ENCODE measurements around the gene ZNF544.

Gene ZNF544

DNA sequence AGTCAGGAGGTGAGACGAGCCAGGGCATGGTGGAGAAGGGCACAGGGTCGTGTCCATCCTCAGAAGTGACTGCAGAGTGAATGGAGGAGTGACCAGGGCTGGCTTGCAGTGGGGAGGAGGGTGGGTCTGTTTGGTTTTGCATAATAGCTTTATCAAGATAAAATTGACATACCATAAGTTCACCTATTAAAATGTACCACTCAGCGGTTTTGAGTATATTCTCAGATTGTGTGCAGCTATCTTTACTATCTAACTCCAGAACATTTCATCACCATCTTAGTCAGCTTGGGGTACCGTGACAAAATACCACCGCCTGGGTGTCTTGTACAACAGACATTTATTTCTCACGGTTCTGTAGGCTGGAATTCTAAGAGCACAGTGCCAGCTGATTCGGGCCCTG, 63.2 kb downstream of the ZNF544 start:
- Histone ChIP-seq H2BK5ac (ENCODE audit: low read depth, low read length, poor library complexity, severe bottlenecking) (no peak overlapping the region), H2BK12ac (ENCODE audit: low read length in 2 of 2) (no peak overlapping the region), H3K23ac (ENCODE audit: low read length in 2 of 2) (no peak overlapping the region), H3K36me3 (ENCODE audit: control insufficient read depth in 1 of 2, insufficient read depth in 2 of 2, low read depth in 1 of 2, low read length in 2 of 2) (peaks cover 95 to 96% of the 10 kb centered on the region in 2 experiments), H3K27ac (ENCODE audit: low read length, poor library complexity, severe bottlenecking) (no peak overlapping the region), H2BK120ac (ENCODE audit: low read depth, low read length) (no peak overlapping the region), H3K9me3 (ENCODE audit: control insufficient read depth, low read length) (peaks cover 95% of the 10 kb centered on the region), H3K4me3 (ENCODE audit: insufficient read depth in 1 of 2, low read depth in 1 of 2, low read length in 2 of 2) (peak overlapping the region in 1 of 2 experiments; percentile 42), H3K27me3 (ENCODE audit: control insufficient read depth in 1 of 2, insufficient read depth in 1 of 2, low read length in 2 of 2) (no peaks in the 10 kb centered on the region), H2AK5ac (ENCODE audit: low read length, severe bottlenecking) (no peak overlapping the region), H4K91ac (ENCODE audit: low read length) (no peak overlapping the region), H3K79me1 (replicated peaks; ENCODE audit: low read length, poor library complexity, severe bottlenecking) (peaks cover 59% of the 10 kb centered on the region), H3K18ac (ENCODE audit: low read depth in 1 of 2, low read length in 2 of 2) (no peak overlapping the region), H3K14ac (ENCODE audit: low read length in 2 of 2) (no peak overlapping the region), H3K4me1 (ENCODE audit: control insufficient read depth, insufficient read depth, low read depth, low read length) (no peaks in the 10 kb centered on the region), H3K9ac (ENCODE audit: low read length) (no peak overlapping the region), H3K4me2 (ENCODE audit: low read length, poor library complexity, severe bottlenecking) (no peak overlapping the region), H4K8ac (ENCODE audit: low read length) (no peak overlapping the region), H2BK15ac (ENCODE audit: low read depth, poor library complexity, severe bottlenecking) (no peak overlapping the region), H2AFZ (ENCODE audit: low read depth, low read length) (no peak overlapping the region), H3K4ac (ENCODE audit: low read depth in 1 of 2, low read length in 2 of 2) (no peak overlapping the region)
- 94% methylated on average over 7 of the region's 7 CpGs for WGBS
- no peak for DNase-seq

DNA sequence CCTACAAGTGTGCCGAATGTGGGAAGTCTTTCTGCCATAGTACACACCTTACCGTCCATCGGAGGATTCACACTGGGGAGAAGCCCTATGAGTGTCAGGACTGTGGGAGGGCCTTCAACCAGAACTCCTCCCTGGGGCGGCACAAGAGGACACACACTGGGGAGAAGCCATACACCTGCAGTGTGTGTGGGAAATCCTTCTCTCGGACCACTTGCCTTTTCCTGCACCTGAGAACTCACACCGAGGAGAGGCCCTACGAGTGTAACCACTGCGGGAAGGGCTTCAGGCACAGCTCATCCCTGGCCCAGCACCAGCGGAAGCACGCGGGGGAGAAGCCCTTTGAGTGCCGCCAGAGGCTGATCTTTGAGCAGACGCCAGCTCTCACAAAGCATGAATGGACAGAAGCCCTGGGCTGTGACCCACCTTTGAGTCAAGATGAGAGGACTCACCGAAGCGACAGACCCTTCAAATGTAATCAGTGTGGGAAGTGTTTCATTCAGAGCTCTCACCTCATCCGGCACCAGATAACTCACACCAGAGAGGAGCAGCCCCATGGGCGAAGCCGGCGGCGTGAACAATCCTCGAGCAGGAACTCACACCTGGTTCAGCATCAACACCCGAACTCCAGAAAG, 66.1 kb downstream of the ZNF544 start:
- H3K36me3 ChIP-seq (ENCODE audit: control insufficient read depth in 1 of 2, insufficient read depth in 2 of 2, low read depth in 1 of 2, low read length in 2 of 2) = peaks cover 85% of the 10 kb centered on the region in 2 experiments
- no peak for DNase-seq
- H2BK12ac ChIP-seq (ENCODE audit: low read length in 2 of 2) = no peak overlapping the region
- no peak overlapping the region for H2BK15ac ChIP-seq (ENCODE audit: low read depth, poor library complexity, severe bottlenecking)
- H3K27me3 ChIP-seq (ENCODE audit: control insufficient read depth in 1 of 2, insufficient read depth in 1 of 2, low read length in 2 of 2) = no peaks in the 10 kb centered on the region
- no peak overlapping the region for H2AFZ ChIP-seq (ENCODE audit: low read depth, low read length)
- no peak overlapping the region for H3K14ac ChIP-seq (ENCODE audit: low read length in 2 of 2)
- no peak overlapping the region for H3K27ac ChIP-seq (ENCODE audit: low read length, poor library complexity, severe bottlenecking)
- no peak overlapping the region for H3K18ac ChIP-seq (ENCODE audit: low read depth in 1 of 2, low read length in 2 of 2)
- peak overlapping the region in 1 of 2 experiments; percentile 56 for H3K4me3 ChIP-seq (ENCODE audit: insufficient read depth in 1 of 2, low read depth in 1 of 2, low read length in 2 of 2)
- no peak overlapping the region for H2BK120ac ChIP-seq (ENCODE audit: low read depth, low read length)
- H3K79me1 ChIP-seq (replicated peaks; ENCODE audit: low read length, poor library complexity, severe bottlenecking) = peaks cover 60% of the 10 kb centered on the region
- no peaks in the 10 kb centered on the region for H3K4me1 ChIP-seq (ENCODE audit: control insufficient read depth, insufficient read depth, low read depth, low read length)
- no peak overlapping the region for H3K4ac ChIP-seq (ENCODE audit: low read depth in 1 of 2, low read length in 2 of 2)
- H3K4me2 ChIP-seq (ENCODE audit: low read length, poor library complexity, severe bottlenecking) = no peak overlapping the region
- H3K9ac ChIP-seq (ENCODE audit: low read length) = no peak overlapping the region
- no peak overlapping the region for H3K23ac ChIP-seq (ENCODE audit: low read length in 2 of 2)
- peaks cover 84% of the 10 kb centered on the region for H3K9me3 ChIP-seq (ENCODE audit: control insufficient read depth, low read length)
- no peak overlapping the region for H2AK5ac ChIP-seq (ENCODE audit: low read length, severe bottlenecking)
- no peak overlapping the region for H4K8ac ChIP-seq (ENCODE audit: low read length)
- H2BK5ac ChIP-seq (ENCODE audit: low read depth, low read length, poor library complexity, severe bottlenecking) = no peak overlapping the region
- no peak overlapping the region for H4K91ac ChIP-seq (ENCODE audit: low read length)
- WGBS = over 99% methylated on average over 22 of the region's 22 CpGs

GRCh38 chr19:58296104-58296503, 67.4 kb downstream of the ZNF544 start:
- Histone ChIP-seq H3K4me2 (ENCODE audit: low read length, poor library complexity, severe bottlenecking) (no peak overlapping the region), H3K27me3 (ENCODE audit: control insufficient read depth in 1 of 2, insufficient read depth in 1 of 2, low read length in 2 of 2) (no peaks in the 10 kb centered on the region), H3K36me3 (ENCODE audit: control insufficient read depth in 1 of 2, insufficient read depth in 2 of 2, low read depth in 1 of 2, low read length in 2 of 2) (peaks cover 87 to 88% of the 10 kb centered on the region in 2 experiments), H2BK5ac (ENCODE audit: low read depth, low read length, poor library complexity, severe bottlenecking) (no peak overlapping the region), H3K14ac (ENCODE audit: low read length in 2 of 2) (no peak overlapping the region), H4K91ac (ENCODE audit: low read length) (no peak overlapping the region), H3K9me3 (ENCODE audit: control insufficient read depth, low read length) (peaks cover 87% of the 10 kb centered on the region), H3K4me1 (ENCODE audit: control insufficient read depth, insufficient read depth, low read depth, low read length) (no peaks in the 10 kb centered on the region), H3K4ac (ENCODE audit: low read depth in 1 of 2, low read length in 2 of 2) (no peak overlapping the region), H3K79me1 (replicated peaks; ENCODE audit: low read length, poor library complexity, severe bottlenecking) (peaks cover 66% of the 10 kb centered on the region), H2BK120ac (ENCODE audit: low read depth, low read length) (no peak overlapping the region), H3K4me3 (ENCODE audit: insufficient read depth in 1 of 2, low read depth in 1 of 2, low read length in 2 of 2) (peak overlapping the region in 1 of 2 experiments; percentile 56), H2AFZ (ENCODE audit: low read depth, low read length) (no peak overlapping the region), H3K23ac (ENCODE audit: low read length in 2 of 2) (no peak overlapping the region), H4K8ac (ENCODE audit: low read length) (no peak overlapping the region), H2AK5ac (ENCODE audit: low read length, severe bottlenecking) (no peak overlapping the region), H2BK15ac (ENCODE audit: low read depth, poor library complexity, severe bottlenecking) (no peak overlapping the region), H3K18ac (ENCODE audit: low read depth in 1 of 2, low read length in 2 of 2) (no peak overlapping the region), H3K9ac (ENCODE audit: low read length) (no peak overlapping the region), H3K27ac (ENCODE audit: low read length, poor library complexity, severe bottlenecking) (no peak overlapping the region), H2BK12ac (ENCODE audit: low read length in 2 of 2) (no peak overlapping the region)
- DNase-seq = no peak
- WGBS = 100% methylated on average over 7 of the region's 7 CpGs

- no peak for DNase-seq
- H3K23ac ChIP-seq (ENCODE audit: low read length in 2 of 2) = no peak overlapping the region
- no peak overlapping the region for H3K27ac ChIP-seq (ENCODE audit: low read length, poor library complexity, severe bottlenecking)
- H3K27me3 ChIP-seq (ENCODE audit: control insufficient read depth in 1 of 2, insufficient read depth in 1 of 2, low read length in 2 of 2) = no peaks in the 10 kb centered on the region
- H3K9ac ChIP-seq (ENCODE audit: low read length) = no peak overlapping the region
- H2BK120ac ChIP-seq (ENCODE audit: low read depth, low read length) = no peak overlapping the region
- H3K4me3 ChIP-seq (ENCODE audit: insufficient read depth in 1 of 2, low read depth in 1 of 2, low read length in 2 of 2) = peak overlapping the region in 1 of 2 experiments; percentile 13
- peak overlapping the region; percentile 4 for H2BK15ac ChIP-seq (ENCODE audit: low read depth, poor library complexity, severe bottlenecking)
- H3K4me2 ChIP-seq (ENCODE audit: low read length, poor library complexity, severe bottlenecking) = no peak overlapping the region
- no peak overlapping the region for H3K18ac ChIP-seq (ENCODE audit: low read depth in 1 of 2, low read length in 2 of 2)
- no peak overlapping the region for H4K91ac ChIP-seq (ENCODE audit: low read length)
- H2AFZ ChIP-seq (ENCODE audit: low read depth, low read length) = no peak overlapping the region
- no peak overlapping the region for H2BK12ac ChIP-seq (ENCODE audit: low read length in 2 of 2)
- H2AK5ac ChIP-seq (ENCODE audit: low read length, severe bottlenecking) = no peak overlapping the region
- no peaks in the 10 kb centered on the region for H3K4me1 ChIP-seq (ENCODE audit: control insufficient read depth, insufficient read depth, low read depth, low read length)
- H3K36me3 ChIP-seq (ENCODE audit: control insufficient read depth in 1 of 2, insufficient read depth in 2 of 2, low read depth in 1 of 2, low read length in 2 of 2) = peaks cover 49 to 61% of the 10 kb centered on the region in 2 experiments
- no peak overlapping the region for H4K8ac ChIP-seq (ENCODE audit: low read length)
- peaks cover 51% of the 10 kb centered on the region for H3K9me3 ChIP-seq (ENCODE audit: control insufficient read depth, low read length)
- 95% methylated on average over 7 of the region's 7 CpGs for WGBS
- H3K4ac ChIP-seq (ENCODE audit: low read depth in 1 of 2, low read length in 2 of 2) = no peak overlapping the region
- no peak overlapping the region for H3K14ac ChIP-seq (ENCODE audit: low read length in 2 of 2)
- no peak overlapping the region for H2BK5ac ChIP-seq (ENCODE audit: low read depth, low read length, poor library complexity, severe bottlenecking)
- H3K79me1 ChIP-seq (replicated peaks; ENCODE audit: low read length, poor library complexity, severe bottlenecking) = peaks cover 39% of the 10 kb centered on the region
Observed at GRCh38 chr19:58300620-58301019, 71.9 kb downstream of the ZNF544 start.

All from mesenchymal stem cell (in vitro differentiated cells and primary cell).